ENCODE results near the gene ZNF398.

The ZNF398 gene

GRCh38 chr7:149150981-149151380, 3.7 kb downstream of the ZNF398 start:
- no peak for DNase-seq (ENCODE audit: low spot score)

DNA sequence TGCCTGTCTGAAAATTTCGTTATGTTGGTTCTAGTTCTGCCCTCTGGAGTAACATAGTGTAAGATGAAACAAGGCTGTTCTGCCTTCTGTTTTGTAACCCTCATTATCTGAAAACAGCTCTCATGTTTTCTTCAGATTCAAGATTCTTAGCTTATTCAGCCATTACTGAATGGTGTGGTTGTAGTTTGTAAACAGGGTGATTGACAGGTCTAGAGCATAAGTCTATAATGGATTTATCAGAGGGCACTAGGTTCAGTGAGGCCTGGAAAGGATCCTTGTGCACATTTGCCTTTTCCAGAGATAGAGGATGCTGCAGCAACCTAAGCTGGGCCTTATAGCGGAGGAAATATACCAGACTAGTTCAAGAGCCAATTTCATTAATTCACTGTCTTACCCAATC, 6.1 kb downstream of the ZNF398 start:
- DNase-seq (ENCODE audit: low spot score), result no peak

DNA sequence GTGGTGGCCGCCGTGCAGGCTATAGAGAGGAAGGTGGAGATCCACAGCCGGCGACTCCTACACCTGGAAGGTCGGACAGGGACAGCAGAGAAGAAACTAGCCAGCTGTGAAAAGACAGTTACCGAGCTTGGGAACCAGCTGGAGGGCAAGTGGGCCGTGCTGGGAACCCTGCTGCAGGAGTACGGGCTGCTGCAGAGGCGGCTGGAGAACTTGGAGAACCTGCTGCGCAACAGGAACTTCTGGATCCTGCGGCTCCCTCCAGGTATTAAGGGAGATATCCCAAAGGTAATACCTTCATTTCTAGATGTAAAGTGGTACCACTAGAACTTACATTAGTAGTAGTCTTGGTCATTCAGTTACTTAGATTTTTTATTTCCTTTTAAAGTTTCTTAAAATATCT, 6.8 kb downstream of the ZNF398 start:
- DNase-seq (ENCODE audit: low spot score), result no peak

DNA sequence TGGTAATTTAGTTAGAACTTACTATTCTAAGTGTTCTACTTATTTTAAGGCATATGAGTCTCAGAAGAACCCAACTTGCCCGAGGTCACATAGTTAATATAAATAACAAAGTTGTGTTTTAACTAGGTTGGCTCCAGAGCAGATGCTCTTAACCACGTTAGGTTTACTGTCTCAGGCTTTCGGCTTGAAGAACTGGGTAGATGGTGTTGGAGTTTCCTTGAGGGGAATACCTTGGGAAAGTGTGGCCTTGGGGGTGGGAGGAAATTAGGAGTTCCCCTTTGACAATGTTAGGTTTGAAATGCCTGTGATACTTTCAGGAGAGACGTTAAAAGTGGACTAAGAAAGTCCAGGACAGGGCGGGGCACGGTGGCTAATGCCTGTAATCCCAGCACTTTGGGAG, 9.6 kb downstream of the ZNF398 start:
- DNase-seq (ENCODE audit: low spot score), result no peak

GRCh38 chr7:149161241-149161848, 14.1 kb downstream of the ZNF398 start:
- no peak for DNase-seq (ENCODE audit: low spot score)

- DNase-seq (ENCODE audit: low spot score), result no peak
Measured at GRCh38 chr7:149166142-149166541, 18.9 kb downstream of the ZNF398 start.

DNA sequence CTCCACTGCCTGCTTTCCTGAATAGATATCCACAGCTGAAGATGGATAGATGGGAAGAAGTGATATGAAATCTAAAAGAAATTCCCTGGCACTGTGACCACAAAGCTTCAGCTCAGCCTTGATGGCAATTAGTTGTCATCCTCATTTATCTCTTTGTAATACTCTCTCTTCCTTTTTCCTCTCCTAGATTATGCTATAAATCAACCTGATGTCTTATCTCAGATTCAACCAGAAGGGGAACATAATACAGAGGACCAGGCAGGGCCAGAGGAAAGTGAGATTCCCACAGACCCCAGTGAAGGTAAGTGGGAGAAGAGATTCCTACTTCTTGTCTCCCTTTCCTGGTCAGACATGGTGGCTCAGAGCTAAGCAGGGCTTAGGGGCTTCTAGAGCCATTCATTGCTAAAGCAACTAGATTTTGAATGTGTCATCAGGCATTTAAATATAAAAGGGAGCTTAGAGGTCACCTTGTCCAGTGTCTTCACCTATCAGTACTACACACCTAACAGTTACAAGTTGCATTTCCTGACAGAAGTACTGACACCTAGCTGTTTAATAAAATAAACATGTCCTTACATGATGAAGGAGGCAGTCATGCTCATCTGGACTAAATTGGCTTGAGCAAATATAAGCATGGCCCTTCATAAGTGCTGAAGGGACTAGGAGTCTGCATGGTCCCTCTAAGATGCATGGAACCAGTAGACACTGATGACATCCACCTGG, 19.5 kb downstream of the ZNF398 start:
- no peak for DNase-seq (ENCODE audit: low spot score)

- no peak for DNase-seq (ENCODE audit: low spot score)
Measured at GRCh38 chr7:149171892-149172533, 24.8 kb downstream of the ZNF398 start.

DNA sequence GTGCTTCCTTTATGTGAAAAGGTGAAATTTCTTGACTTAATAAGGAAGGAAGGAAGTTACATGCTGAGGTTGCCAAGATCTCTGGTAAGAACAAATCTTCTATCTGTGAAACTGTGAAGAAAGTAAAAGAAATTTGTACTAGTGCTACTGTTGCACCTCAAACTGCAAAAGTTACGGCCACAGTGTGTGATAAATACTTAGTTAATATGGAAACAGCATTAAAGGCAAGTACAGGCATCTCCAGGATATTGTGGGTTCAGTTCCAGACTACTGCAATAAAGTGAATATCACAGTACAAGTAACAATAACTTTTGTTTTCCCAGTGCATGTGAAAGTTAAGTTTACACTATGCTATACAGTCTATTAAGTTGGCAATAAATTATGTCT, 25.3 kb downstream of the ZNF398 start:
- DNase-seq (ENCODE audit: low spot score), result no peak

GRCh38 chr7:149175150-149175549, 27.9 kb downstream of the ZNF398 start:
- DNase-seq (ENCODE audit: low spot score), result no peak

DNA sequence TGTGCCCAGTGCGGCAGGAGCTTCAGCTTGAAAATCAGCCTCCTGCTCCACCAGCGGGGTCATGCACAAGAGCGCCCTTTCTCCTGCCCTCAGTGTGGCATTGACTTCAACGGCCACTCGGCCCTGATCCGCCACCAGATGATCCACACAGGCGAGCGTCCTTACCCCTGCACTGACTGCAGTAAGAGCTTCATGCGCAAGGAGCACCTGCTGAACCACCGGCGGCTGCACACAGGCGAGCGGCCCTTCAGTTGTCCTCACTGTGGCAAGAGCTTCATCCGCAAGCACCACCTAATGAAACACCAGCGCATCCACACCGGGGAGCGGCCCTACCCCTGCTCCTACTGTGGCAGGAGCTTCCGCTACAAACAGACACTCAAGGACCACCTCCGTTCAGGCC, 32.0 kb downstream of the ZNF398 start:
- DNase-seq (ENCODE audit: low spot score), result no peak

DNA sequence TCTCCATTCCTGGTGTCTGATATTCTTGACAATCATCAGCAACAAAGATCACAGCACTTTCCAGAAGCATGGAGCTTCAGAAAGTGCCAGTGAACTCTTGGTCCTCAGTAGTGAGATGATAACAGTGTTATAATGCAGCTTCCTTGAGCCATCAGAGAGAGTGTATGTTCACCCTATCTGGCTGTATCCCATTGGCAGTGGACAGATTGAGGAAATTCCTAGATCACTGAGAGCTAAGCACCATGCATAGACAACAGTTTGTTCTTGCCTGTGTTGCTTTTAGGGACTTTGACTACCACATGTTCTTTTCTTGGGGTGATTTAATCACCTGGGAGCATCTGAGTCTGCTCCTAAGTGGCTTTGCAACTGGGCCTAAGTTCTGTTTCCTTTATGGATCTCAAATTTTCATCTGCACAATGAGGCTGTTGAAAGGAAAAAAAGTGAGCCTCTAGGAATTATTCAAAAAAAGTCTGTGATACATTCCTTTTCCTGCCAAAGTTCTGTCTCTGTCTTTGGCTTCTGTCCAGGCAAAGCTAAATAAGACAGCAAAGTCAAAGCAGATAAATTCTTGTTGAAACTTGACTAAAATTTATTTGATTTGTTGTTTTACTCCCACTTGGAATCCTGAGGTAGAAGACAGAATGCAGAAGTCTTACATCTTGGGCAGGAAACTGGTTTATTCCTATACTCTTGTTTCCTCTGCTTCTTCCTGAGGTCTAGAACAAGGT, 33.6 kb downstream of the ZNF398 start:
- no peak for DNase-seq (ENCODE audit: low spot score)

GRCh38 chr7:149181450-149181790, 34.2 kb downstream of the ZNF398 start:
- DNase-seq (ENCODE audit: low spot score), result no peak

- no peak for DNase-seq (ENCODE audit: low spot score)
Measured at GRCh38 chr7:149184274-149184673, 37.0 kb downstream of the ZNF398 start.

DNA sequence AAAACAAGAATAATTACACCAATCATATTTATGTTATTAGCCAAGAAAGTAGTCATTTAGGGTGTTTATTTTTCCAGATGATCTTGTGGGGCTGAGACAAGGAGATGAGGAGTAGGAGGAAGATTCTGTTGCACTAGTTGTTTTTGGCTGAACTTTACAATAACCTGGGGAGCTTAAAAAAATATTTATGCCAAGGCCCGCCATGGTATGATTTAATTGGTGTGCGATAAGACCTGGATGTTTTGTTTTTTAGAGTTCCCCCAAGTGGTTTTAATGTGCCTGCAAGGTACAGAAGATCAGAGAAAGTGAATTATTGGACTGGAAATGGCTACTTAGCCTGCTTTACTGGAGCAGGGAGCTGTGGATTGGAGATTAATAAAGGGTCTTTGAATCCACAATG, 41.0 kb downstream of the ZNF398 start:
- DNase-seq (ENCODE audit: low spot score), result no peak

DNA sequence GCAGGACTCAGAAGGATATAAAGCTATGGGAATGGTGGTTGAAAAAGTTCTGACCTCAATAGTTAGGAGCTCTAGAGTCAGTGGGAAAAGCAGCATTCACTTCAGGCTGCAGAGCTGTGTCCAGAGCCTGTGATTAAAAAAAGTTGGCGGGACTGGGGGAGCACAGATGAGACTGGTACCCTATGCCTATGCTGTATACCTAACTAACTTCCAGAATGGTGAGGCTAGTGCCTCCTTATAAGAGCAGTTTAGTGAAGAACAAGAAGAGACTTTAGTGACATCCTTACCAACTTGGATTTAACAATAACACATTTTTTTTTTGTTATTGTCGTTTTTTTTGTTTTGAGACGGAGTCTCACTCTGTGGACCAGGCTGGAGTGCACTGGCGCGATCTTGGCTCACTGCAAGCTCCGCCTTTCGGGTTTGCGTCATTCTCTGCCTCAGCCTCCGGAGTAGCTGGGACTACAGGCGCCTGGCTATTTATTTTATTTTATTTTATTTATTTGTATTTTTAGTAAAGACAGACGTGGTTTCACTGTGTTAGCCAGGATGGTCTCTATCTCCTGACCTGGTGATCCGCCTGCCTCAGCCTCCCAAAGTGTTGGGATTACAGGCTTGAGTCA, 41.5 kb downstream of the ZNF398 start:
- no peak for DNase-seq (ENCODE audit: low spot score)

DNA sequence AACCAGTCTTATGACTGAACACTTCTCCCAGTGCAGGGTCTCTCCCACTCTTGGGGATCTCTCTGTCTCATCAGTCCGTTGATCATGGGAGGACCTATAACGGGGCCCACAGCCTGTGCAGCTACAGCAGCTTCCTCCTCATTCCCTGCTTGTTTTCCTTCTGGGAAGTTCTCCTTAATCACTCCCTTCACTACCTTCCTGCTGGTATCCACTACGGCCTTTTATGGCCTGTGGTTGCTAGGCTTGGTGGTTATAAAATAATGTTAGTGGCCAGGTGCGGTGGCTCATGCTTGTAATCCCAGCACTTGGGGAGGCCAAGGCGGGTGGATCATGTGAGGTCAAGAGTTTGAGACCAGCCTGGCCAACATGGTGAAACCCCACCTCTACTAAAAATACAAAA, 44.6 kb downstream of the ZNF398 start:
- no peak for DNase-seq (ENCODE audit: low spot score)

GRCh38 chr7:149194799-149195179, 47.5 kb downstream of the ZNF398 start:
- no peak for DNase-seq (ENCODE audit: low spot score)

GRCh38 chr7:149195180-149196150, 48.2 kb downstream of the ZNF398 start, which contains the start of gene ZNF282:
Gene ZNF282 (plus strand): TSS chr7:149195546. CDS start chr7:149195590, 44 bp downstream.
- peak; percentile 94 for DNase-seq (ENCODE audit: low spot score)

GRCh38 chr7:149196151-149196704, 49.0 kb downstream of the ZNF398 start:
- DNase-seq (ENCODE audit: low spot score), result peak; percentile 55

- peak; percentile 49 for DNase-seq (ENCODE audit: low spot score)
Measured at GRCh38 chr7:149196705-149197171, 49.5 kb downstream of the ZNF398 start.
